HepG2 (cell line): ENCODE measurements around the gene GCLM. TPM values are rescaled to one million over a fixed set of nuclear protein-coding genes. Genes with fewer than 3 reads are reported as not detected.

Source experiments
- AGO2 ChIP-seq: fragments of 200-400 bp; formaldehyde crosslinking; optimal IDR thresholded peaks from 2 replicates; pipeline ENCODE3; 2017; ENCODE audit warnings: mild to moderate bottlenecking, low read depth, low read length, moderate library complexity
- ARHGAP35 ChIP-seq: sonication (generic); formaldehyde crosslinking; IDR thresholded peaks from 2 replicates; pipeline ENCODE4 v1.9.0; 2022; ENCODE audit warnings: mild to moderate bottlenecking, inconsistent platforms, moderate library complexity, missing genetic modification reagents, borderline replicate concordance
- CAMTA2 ChIP-seq: sonication (generic); formaldehyde crosslinking; IDR thresholded peaks from 2 replicates; pipeline ENCODE4 v1.4.0; 2020; ENCODE audit warnings: mild to moderate bottlenecking, missing genetic modification reagents, borderline replicate concordance
- EED ChIP-seq: sonication (generic); formaldehyde crosslinking; IDR thresholded peaks from 2 replicates; pipeline ENCODE4 v1.5.0; 2020; ENCODE audit warnings: mild to moderate bottlenecking, missing genetic modification reagents
- FOXK1 ChIP-seq: sonication (generic); formaldehyde crosslinking; IDR thresholded peaks from 2 replicates; pipeline ENCODE4 v1.4.0; 2020; ENCODE audit warnings: low read depth, missing genetic modification reagents, borderline replicate concordance
- GZF1 ChIP-seq: sonication (generic); formaldehyde crosslinking; IDR thresholded peaks from 2 replicates; pipeline ENCODE4 v1.5.1; 2020; ENCODE audit warnings: mild to moderate bottlenecking, missing genetic modification reagents
- NFE2 ChIP-seq: sonication (generic); formaldehyde crosslinking; IDR thresholded peaks from 2 replicates; pipeline ENCODE4 v1.4.0; 2020; ENCODE audit warnings: missing genetic modification reagents
- POLR2A ChIP-seq, 2 experiments: IDR thresholded peaks; 2 replicates each; pipeline ENCODE4 v1.6.1; 2011; ENCODE audit warnings: low read depth in 2 of 2, low read length in 2 of 2, mild to moderate bottlenecking in 1 of 2, moderate library complexity in 1 of 2; ENCODE audit not compliant: insufficient read depth in 1 of 2
- RELA ChIP-seq: sonication (generic); formaldehyde crosslinking; IDR thresholded peaks from 2 replicates; pipeline ENCODE4 v1.4.0; 2020; ENCODE audit warnings: missing genetic modification reagents
- SALL2 ChIP-seq: sonication (generic); formaldehyde crosslinking; IDR thresholded peaks from 2 replicates; pipeline ENCODE4 v1.8.1; 2023; ENCODE audit warnings: mild to moderate bottlenecking, missing genetic modification reagents, inconsistent platforms
- SIX4 ChIP-seq: sonication (generic); formaldehyde crosslinking; IDR thresholded peaks from 2 replicates; pipeline ENCODE4 v1.4.0; 2020; ENCODE audit warnings: missing genetic modification reagents
- SMARCC2 ChIP-seq: fragments of 450-650 bp; IDR thresholded peaks from 2 replicates; pipeline ENCODE4 v1.6.1; 2017; ENCODE audit warnings: antibody characterized with exemption, mild to moderate bottlenecking
- ZNF530 ChIP-seq: sonication (generic); formaldehyde crosslinking; IDR thresholded peaks from 2 replicates; pipeline ENCODE4 v1.5.0; 2020; ENCODE audit warnings: low read depth, mild to moderate bottlenecking, missing genetic modification reagents
- ZNF546 ChIP-seq: sonication (generic); formaldehyde crosslinking; conservative IDR thresholded peaks from 2 replicates; pipeline ENCODE4 v1.8.1; 2023; ENCODE audit warnings: mild to moderate bottlenecking, missing genetic modification reagents
- ZNF556 ChIP-seq: sonication (generic); formaldehyde crosslinking; IDR thresholded peaks from 2 replicates; pipeline ENCODE4 v1.4.0; 2020; ENCODE audit warnings: mild to moderate bottlenecking, missing genetic modification reagents, borderline replicate concordance
- ZNF572 ChIP-seq: sonication (generic); formaldehyde crosslinking; IDR thresholded peaks from 2 replicates; pipeline ENCODE4 v1.5.1; 2020; ENCODE audit warnings: mild to moderate bottlenecking, missing genetic modification reagents
- ZNF589 ChIP-seq: sonication (generic); formaldehyde crosslinking; conservative IDR thresholded peaks from 2 replicates; pipeline ENCODE4 v1.8.0; 2022; ENCODE audit warnings: mild to moderate bottlenecking, moderate library complexity, missing genetic modification reagents
- ZNF749 ChIP-seq: sonication (generic); formaldehyde crosslinking; IDR thresholded peaks from 2 replicates; pipeline ENCODE4 v1.8.0; 2022; ENCODE audit warnings: mild to moderate bottlenecking, missing genetic modification reagents, moderate library complexity, borderline replicate concordance
- polyA plus RNA-seq, 8 experiments: library from polyadenylated mRNA; depleted of rRNA in 3 of 8; stranded (reverse) in 7 of 8; unstranded in 1 of 8; fragments of >200 nt; fragmentation: Illumina TruSeq in 4 of 8; extraction: Trizol in 4 of 8; gene quantifications; 2 replicates each; pipeline versions ENCODE4 v1.2.1 to v1.2.3, GENCODE V29; 2011 to 2016; ENCODE audit warnings: low read depth in 4 of 8, missing spikeins in 1 of 8, mixed read lengths in 1 of 8; ENCODE audit not compliant: insufficient read depth in 1 of 8
- total RNA-seq, 5 experiments: library from RNA; depleted of rRNA; stranded (reverse); fragments of >200 nt; fragmentation: Illumina TruSeq; extraction: Trizol; gene quantifications; 2 replicates each; pipeline ENCODE4 v1.2.3, GENCODE V29; 2016; ENCODE audit warnings: low read depth in 1 of 5
- TF ChIP-seq, protein P1 (sequence below): IDR thresholded peaks from 2 replicates; pipeline ENCODE4 v1.6.1; 2018; ENCODE audit warnings: missing genetic modification reagents
- TF ChIP-seq, protein P2 (sequence below): sonication (generic); formaldehyde crosslinking; IDR thresholded peaks from 2 replicates; pipeline ENCODE4 v1.4.0; 2020; ENCODE audit warnings: missing genetic modification reagents
- TF ChIP-seq, protein P3 (sequence below): sonication (generic); formaldehyde crosslinking; IDR thresholded peaks from 2 replicates; pipeline ENCODE4 v1.5.0; 2020; ENCODE audit warnings: missing genetic modification reagents, mild to moderate bottlenecking, borderline replicate concordance
- TF ChIP-seq, protein P4 (sequence below): sonication (generic); formaldehyde crosslinking; IDR thresholded peaks from 2 replicates; pipeline ENCODE4 v1.5.0; 2020; ENCODE audit warnings: mild to moderate bottlenecking, missing genetic modification reagents
- TF ChIP-seq, protein P5 (sequence below): sonication (generic); formaldehyde crosslinking; IDR thresholded peaks from 2 replicates; pipeline ENCODE4 v1.5.1; 2020; ENCODE audit warnings: missing genetic modification reagents, mild to moderate bottlenecking, borderline replicate concordance

The GCLM gene
- total and polyA plus RNA-seq, 2 of the 13 experiments (the other 11 are each of a cell fraction or from before 2014, with no cell fraction given), result 8.7 to 29.9 TPM

DNA sequence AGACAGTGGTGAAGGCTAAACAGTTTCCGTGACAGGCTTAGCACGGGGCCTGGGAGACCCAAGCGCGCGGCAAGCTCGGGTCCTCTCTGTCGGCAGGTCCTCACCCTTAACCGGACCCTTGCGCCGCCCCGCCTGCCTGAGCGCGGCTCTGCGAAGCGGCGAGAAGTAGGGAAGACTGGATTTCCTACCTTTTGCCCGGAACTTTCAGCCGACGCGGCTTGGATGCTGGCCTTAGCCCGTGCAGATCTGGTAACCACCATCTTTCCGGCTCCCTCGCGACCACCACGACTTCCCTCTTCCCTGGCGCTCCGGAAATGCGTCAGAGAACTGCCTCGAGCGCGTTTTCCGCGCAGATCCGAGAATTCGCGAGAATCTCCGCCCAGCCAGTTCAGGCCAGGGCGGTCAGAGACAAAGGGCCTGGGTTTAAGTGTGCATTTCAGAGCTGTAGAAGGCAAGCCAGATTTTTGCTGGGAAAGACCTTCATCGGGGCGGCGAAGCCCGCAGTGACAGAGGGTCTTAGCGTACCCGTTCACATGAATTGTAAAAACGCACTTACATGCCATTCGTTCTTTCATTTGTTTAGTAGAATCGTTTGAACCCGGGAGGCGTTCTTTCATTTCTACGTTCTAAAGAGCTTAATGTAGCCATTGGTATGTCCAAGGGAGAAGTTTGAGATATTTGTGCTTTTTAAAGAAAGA lies 30.2 kb downstream of the GCLM start, which contains the start of gene DNTTIP2 (continued):
- TF ChIP-seq SMARCC2 (no peak), SALL2 (CRISPR knock-in tag) (peak; percentile 89), SIX4 (no peak), EED (CRISPR knock-in tag) (no peak), ZNF589 (CRISPR knock-in tag) (no peak), FOXK1 (CRISPR knock-in tag) (peak; percentile 89), ZNF749 (no peak), ZNF546 (CRISPR knock-in tag) (no peak), ZNF572 (CRISPR knock-in tag) (peak; percentile 55; the same call in 1 of the 2 replicates), RELA (CRISPR knock-in tag) (no peak), AGO2 (peak; percentile 63), ZNF556 (CRISPR knock-in tag) (peak; percentile 82), ZNF530 (no peak), CAMTA2 (CRISPR knock-in tag) (0 out of 2 replicates have a peak, but pooled peaks have one; percentile 38), NFE2 (CRISPR knock-in tag) (no peak), GZF1 (CRISPR knock-in tag) (0 out of 2 replicates have a peak, but pooled peaks have one; percentile 16), POLR2A (IDR thresholded peaks at IDR 0.05; ENCODE audit: insufficient read depth in 1 of 2, low read depth in 2 of 2, low read length in 2 of 2) (peak; percentile 95 to 99), ARHGAP35 (CRISPR knock-in tag) (no peak; the same call in 1 of the 2 replicates)
- TF ChIP-seq, protein P1, sequence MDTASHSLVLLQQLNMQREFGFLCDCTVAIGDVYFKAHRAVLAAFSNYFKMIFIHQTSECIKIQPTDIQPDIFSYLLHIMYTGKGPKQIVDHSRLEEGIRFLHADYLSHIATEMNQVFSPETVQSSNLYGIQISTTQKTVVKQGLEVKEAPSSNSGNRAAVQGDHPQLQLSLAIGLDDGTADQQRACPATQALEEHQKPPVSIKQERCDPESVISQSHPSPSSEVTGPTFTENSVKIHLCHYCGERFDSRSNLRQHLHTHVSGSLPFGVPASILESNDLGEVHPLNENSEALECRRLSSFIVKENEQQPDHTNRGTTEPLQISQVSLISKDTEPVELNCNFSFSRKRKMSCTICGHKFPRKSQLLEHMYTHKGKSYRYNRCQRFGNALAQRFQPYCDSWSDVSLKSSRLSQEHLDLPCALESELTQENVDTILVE (CRISPR knock-in tag), result peak; percentile 60; the same call in 1 of the 2 replicates
- TF ChIP-seq, protein P2, sequence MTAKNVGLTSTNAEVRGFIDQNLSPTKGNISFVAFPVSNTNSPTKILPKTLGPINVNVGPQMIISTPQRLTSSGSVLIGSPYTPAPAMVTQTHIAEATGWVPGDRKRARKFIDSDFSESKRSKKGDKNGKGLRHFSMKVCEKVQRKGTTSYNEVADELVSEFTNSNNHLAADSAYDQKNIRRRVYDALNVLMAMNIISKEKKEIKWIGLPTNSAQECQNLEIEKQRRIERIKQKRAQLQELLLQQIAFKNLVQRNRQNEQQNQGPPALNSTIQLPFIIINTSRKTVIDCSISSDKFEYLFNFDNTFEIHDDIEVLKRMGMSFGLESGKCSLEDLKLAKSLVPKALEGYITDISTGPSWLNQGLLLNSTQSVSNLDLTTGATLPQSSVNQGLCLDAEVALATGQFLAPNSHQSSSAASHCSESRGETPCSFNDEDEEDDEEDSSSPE, result peak; percentile 93
- TF ChIP-seq, protein P3, sequence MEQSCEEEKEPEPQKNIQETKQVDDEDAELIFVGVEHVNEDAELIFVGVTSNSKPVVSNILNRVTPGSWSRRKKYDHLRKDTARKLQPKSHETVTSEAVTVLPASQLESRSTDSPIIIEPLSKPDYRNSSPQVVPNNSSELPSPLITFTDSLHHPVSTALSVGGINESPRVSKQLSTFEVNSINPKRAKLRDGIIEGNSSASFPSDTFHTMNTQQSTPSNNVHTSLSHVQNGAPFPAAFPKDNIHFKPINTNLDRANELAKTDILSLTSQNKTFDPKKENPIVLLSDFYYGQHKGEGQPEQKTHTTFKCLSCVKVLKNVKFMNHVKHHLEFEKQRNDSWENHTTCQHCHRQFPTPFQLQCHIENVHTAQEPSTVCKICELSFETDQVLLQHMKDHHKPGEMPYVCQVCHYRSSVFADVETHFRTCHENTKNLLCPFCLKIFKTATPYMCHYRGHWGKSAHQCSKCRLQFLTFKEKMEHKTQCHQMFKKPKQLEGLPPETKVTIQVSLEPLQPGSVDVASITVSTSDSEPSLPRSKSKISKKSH (CRISPR knock-in tag), result 0 out of 2 replicates have a peak, but pooled peaks have one; percentile 42
- TF ChIP-seq, protein P4, sequence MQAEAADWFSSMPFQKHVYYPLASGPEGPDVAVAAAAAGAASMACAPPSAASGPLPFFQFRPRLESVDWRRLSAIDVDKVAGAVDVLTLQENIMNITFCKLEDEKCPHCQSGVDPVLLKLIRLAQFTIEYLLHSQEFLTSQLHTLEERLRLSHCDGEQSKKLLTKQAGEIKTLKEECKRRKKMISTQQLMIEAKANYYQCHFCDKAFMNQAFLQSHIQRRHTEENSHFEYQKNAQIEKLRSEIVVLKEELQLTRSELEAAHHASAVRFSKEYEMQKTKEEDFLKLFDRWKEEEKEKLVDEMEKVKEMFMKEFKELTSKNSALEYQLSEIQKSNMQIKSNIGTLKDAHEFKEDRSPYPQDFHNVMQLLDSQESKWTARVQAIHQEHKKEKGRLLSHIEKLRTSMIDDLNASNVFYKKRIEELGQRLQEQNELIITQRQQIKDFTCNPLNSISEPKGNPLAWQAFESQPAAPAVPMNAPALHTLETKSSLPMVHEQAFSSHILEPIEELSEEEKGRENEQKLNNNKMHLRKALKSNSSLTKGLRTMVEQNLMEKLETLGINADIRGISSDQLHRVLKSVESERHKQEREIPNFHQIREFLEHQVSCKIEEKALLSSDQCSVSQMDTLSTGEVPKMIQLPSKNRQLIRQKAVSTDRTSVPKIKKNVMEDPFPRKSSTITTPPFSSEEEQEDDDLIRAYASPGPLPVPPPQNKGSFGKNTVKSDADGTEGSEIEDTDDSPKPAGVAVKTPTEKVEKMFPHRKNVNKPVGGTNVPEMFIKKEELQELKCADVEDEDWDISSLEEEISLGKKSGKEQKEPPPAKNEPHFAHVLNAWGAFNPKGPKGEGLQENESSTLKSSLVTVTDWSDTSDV (CRISPR knock-in tag), result no peak; the same call in 1 of the 2 replicates
- TF ChIP-seq, protein P5, sequence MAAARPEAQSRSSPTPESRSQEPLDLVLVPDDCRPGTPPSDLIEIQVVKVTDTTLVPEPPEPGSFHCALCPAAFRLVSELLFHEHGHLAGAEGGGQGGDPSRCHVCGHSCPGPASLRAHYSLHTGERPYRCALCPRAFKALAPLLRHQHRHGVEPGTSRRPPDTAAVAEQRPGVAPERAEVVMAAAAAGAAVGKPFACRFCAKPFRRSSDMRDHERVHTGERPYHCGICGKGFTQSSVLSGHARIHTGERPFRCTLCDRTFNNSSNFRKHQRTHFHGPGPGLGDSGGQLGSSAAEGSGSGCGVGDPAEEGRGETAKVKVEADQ (CRISPR knock-in tag), result no peak
